ENCODE results near the gene NFIA.

DNA sequence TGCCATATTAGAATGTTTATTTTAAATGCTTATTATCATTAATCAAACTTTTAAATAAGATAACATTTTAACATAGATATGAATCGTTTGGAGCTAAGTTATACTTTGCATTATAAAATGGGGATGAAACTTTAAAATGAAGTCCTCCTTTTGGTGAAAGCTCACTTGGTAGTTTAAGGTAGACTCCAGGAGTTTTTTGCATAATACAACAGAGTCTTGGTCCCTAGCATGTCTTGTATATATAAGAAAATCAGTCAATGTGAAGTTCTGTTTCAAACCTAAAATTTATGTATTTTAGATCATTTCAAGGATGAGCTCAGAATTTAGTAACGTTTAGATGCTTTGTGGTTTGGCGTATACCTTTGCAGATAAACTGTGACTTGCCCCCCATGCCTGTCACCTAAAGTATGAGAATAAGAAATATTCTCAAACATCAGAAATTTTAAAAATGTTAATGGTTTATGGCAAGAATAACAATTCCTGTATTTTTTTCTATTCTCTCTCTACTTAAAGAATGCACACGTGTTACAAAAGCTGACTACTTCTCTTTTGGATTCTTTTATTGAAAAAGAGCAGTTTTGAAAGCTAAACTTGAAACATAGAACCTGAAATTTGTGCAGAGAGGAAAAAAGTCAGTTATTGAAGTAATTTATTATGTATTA is 3.8 kb downstream of the NFIA start:
- TF ChIP-seq POLR2AphosphoS5 (IDR thresholded peaks at IDR 0.05; ENCODE audit: low read depth, low read length), result no peak
- no peak for TF ChIP-seq TAF1 (IDR thresholded peaks at IDR 0.05; ENCODE audit: low read depth, low read length)

Measured in GM12891 (cell line).